CD4-positive, alpha-beta T cell treated with Interferon alpha-2 for 1 hour (primary cell): ENCODE measurements around the gene PTDSS2.
A peak's percentile ranks its signal among the peaks of the same experiment; 100 is the strongest.
"Not testable (repeated sequence)": the region's sequence is repeated elsewhere in the genome, so short reads cannot be mapped to it uniquely, and the experiment has no call there.

Experiments used
- DNase-seq, 2 donors: peaks; one replicate each; pipeline ENCODE4 v3.0.0-alpha.2; 2020 to 2022

The PTDSS2 gene

GRCh38 chr11:433641-434040, 16.4 kb upstream of the PTDSS2 start:
- no peak for DNase-seq

GRCh38 chr11:434496-434895, 15.6 kb upstream of the PTDSS2 start:
- no peak for DNase-seq

GRCh38 chr11:434999-435740, 14.9 kb upstream of the PTDSS2 start:
- not testable (repeated sequence) for DNase-seq

- no peak for DNase-seq
Measured at GRCh38 chr11:437228-437870, 12.7 kb upstream of the PTDSS2 start.

GRCh38 chr11:438101-438844, 11.8 kb upstream of the PTDSS2 start:
- DNase-seq, result no peak

- DNase-seq, result no peak
Measured at GRCh38 chr11:439315-440064, 10.6 kb upstream of the PTDSS2 start.

- DNase-seq, result no peak
Measured at GRCh38 chr11:440065-441042, 9.7 kb upstream of the PTDSS2 start.

- no peak for DNase-seq
Measured at GRCh38 chr11:441043-441417, 9.0 kb upstream of the PTDSS2 start.

- peak; percentile 44 to 72 for DNase-seq
Measured at GRCh38 chr11:441418-442274, 8.4 kb upstream of the PTDSS2 start, which contains the start of gene ANO9. Gene ANO9, minus strand, starts transcription at chr11:442011. Its CDS starts 85 bp downstream, at chr11:441926.

GRCh38 chr11:442611-443081, 7.4 kb upstream of the PTDSS2 start:
- DNase-seq, result no peak

- no peak for DNase-seq
Measured at GRCh38 chr11:443542-444199, 6.4 kb upstream of the PTDSS2 start.

GRCh38 chr11:444396-445144, 5.5 kb upstream of the PTDSS2 start:
- no peak for DNase-seq

GRCh38 chr11:445765-446588, 4.1 kb upstream of the PTDSS2 start:
- DNase-seq, result no peak

- DNase-seq, result no peak
Measured at GRCh38 chr11:446891-447290, 3.2 kb upstream of the PTDSS2 start.

- DNase-seq, result peak; percentile 92 to 96
Measured at GRCh38 chr11:447923-448731, 2.0 kb upstream of the PTDSS2 start.

GRCh38 chr11:450809-451451, 851 bp downstream of the PTDSS2 start:
- DNase-seq, result peak; percentile 83 to 85

- DNase-seq, result no peak
Measured at GRCh38 chr11:451738-452137, 1.7 kb downstream of the PTDSS2 start.
